ENCODE measurements around the gene OAF. TPM values are rescaled to one million over a fixed set of nuclear protein-coding genes. Genes with fewer than 3 reads are reported as not detected.

OAF gene
- total and polyA plus RNA-seq, 2 experiments from 2014 or later: 1.1 to 3.0 TPM

DNA sequence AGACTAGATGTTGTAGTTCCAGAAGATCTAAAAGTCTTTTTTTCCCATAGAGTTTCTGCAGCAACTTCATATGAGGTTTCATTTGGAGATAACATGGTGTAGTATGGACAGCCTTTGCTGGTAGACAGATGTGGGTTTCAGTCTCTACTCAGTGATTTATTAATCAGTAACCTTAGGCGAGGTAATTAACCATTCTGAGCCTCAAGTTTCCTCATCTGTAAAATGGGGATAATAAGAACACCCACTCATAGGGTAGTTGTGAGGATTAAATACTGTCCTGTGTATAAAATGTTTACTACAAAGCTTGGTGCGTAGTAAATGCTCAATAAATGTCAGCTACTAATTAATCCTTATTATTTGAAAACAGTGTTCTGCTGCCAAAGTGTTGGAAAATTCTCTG, 45.9 kb downstream of the OAF start (continued):
- TF ChIP-seq, protein P1, sequence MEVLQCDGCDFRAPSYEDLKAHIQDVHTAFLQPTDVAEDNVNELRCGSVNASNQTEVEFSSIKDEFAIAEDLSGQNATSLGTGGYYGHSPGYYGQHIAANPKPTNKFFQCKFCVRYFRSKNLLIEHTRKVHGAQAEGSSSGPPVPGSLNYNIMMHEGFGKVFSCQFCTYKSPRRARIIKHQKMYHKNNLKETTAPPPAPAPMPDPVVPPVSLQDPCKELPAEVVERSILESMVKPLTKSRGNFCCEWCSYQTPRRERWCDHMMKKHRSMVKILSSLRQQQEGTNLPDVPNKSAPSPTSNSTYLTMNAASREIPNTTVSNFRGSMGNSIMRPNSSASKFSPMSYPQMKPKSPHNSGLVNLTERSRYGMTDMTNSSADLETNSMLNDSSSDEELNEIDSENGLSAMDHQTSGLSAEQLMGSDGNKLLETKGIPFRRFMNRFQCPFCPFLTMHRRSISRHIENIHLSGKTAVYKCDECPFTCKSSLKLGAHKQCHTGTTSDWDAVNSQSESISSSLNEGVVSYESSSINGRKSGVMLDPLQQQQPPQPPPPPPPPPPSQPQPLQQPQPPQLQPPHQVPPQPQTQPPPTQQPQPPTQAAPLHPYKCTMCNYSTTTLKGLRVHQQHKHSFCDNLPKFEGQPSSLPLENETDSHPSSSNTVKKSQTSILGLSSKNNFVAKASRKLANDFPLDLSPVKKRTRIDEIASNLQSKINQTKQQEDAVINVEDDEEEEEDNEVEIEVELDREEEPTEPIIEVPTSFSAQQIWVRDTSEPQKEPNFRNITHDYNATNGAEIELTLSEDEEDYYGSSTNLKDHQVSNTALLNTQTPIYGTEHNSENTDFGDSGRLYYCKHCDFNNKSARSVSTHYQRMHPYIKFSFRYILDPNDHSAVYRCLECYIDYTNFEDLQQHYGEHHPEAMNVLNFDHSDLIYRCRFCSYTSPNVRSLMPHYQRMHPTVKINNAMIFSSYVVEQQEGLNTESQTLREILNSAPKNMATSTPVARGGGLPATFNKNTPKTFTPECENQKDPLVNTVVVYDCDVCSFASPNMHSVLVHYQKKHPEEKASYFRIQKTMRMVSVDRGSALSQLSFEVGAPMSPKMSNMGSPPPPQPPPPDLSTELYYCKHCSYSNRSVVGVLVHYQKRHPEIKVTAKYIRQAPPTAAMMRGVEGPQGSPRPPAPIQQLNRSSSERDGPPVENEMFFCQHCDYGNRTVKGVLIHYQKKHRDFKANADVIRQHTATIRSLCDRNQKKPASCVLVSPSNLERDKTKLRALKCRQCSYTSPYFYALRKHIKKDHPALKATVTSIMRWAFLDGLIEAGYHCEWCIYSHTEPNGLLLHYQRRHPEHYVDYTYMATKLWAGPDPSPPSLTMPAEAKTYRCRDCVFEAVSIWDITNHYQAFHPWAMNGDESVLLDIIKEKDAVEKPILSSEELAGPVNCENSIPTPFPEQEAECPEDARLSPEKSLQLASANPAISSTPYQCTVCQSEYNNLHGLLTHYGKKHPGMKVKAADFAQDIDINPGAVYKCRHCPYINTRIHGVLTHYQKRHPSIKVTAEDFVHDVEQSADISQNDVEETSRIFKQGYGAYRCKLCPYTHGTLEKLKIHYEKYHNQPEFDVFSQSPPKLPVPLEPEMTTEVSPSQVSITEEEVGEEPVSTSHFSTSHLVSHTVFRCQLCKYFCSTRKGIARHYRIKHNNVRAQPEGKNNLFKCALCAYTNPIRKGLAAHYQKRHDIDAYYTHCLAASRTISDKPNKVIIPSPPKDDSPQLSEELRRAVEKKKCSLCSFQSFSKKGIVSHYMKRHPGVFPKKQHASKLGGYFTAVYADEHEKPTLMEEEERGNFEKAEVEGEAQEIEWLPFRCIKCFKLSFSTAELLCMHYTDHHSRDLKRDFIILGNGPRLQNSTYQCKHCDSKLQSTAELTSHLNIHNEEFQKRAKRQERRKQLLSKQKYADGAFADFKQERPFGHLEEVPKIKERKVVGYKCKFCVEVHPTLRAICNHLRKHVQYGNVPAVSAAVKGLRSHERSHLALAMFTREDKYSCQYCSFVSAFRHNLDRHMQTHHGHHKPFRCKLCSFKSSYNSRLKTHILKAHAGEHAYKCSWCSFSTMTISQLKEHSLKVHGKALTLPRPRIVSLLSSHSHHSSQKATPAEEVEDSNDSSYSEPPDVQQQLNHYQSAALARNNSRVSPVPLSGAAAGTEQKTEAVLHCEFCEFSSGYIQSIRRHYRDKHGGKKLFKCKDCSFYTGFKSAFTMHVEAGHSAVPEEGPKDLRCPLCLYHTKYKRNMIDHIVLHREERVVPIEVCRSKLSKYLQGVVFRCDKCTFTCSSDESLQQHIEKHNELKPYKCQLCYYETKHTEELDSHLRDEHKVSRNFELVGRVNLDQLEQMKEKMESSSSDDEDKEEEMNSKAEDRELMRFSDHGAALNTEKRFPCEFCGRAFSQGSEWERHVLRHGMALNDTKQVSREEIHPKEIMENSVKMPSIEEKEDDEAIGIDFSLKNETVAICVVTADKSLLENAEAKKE (CRISPR knock-in tag; IDR thresholded peaks at IDR 0.05): no peak

DNA sequence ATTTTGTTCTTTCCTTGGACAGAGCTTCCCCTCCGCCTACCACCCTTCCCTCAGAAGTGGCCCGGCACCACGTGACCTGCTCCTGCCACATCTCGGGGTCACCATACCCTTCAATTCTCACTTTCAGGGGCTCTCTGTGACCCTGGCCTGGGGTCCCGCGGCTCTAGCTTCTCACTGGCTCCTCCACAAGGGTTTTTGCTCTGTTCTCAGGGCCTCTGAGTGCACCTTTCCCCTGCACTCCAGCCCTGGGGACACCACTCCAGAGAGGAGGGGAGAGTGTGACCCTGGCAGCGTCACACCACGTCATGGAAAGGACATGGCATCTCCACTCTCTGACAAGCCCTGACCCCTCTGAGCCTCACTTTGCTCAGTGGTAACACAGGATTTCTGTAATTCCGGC, 46.5 kb downstream of the OAF start:
- ATAC-seq (no peak), DNase-seq (ENCODE audit: low spot score) (no peak)
- Mint-ChIP-seq H3K27me3 (ENCODE audit: insufficient read depth, low read depth, poor library complexity) (peaks cover 29% of the 10 kb centered on the region), H3K4me3 (no peak overlapping the region), H3K36me3 (ENCODE audit: low read depth) (no peaks in the 10 kb centered on the region), H3K9me3 (no peaks in the 10 kb centered on the region), H3K4me1 (peaks cover 46% of the 10 kb centered on the region), H3K27ac (no peak overlapping the region)
- H3K79me2 ChIP-seq (replicated peaks; ENCODE audit: insufficient read depth): no peaks in the 10 kb centered on the region
- H3K36me3 ChIP-seq (ENCODE audit: insufficient read depth): no peaks in the 10 kb centered on the region
- H4K20me1 ChIP-seq (replicated peaks; ENCODE audit: insufficient read depth): no peaks in the 10 kb centered on the region
- no peak overlapping the region for H3K4me3 ChIP-seq
- no peak overlapping the region for H2AFZ ChIP-seq
- TF ChIP-seq, protein P2, sequence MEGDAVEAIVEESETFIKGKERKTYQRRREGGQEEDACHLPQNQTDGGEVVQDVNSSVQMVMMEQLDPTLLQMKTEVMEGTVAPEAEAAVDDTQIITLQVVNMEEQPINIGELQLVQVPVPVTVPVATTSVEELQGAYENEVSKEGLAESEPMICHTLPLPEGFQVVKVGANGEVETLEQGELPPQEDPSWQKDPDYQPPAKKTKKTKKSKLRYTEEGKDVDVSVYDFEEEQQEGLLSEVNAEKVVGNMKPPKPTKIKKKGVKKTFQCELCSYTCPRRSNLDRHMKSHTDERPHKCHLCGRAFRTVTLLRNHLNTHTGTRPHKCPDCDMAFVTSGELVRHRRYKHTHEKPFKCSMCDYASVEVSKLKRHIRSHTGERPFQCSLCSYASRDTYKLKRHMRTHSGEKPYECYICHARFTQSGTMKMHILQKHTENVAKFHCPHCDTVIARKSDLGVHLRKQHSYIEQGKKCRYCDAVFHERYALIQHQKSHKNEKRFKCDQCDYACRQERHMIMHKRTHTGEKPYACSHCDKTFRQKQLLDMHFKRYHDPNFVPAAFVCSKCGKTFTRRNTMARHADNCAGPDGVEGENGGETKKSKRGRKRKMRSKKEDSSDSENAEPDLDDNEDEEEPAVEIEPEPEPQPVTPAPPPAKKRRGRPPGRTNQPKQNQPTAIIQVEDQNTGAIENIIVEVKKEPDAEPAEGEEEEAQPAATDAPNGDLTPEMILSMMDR (conservative IDR thresholded peaks at IDR 0.05; ENCODE audit: low read depth in 2 of 2): no peak
- TF ChIP-seq, protein P1 (CRISPR knock-in tag; IDR thresholded peaks at IDR 0.05): no peak
- TF ChIP-seq EZH2 (IDR thresholded peaks at IDR 0.05; ENCODE audit: low read depth, unreplicated experiment) (no peak), STAT1 (IDR thresholded peaks at IDR 0.05; ENCODE audit: unreplicated experiment) (no peak)
- H3K27ac ChIP-seq (ENCODE audit: low read depth): no peak overlapping the region
- no peak overlapping the region for H3K4me2 ChIP-seq
- H3K9me2 ChIP-seq (ENCODE audit: insufficient read depth): no peaks in the 10 kb centered on the region; the same call in 1 of the 2 replicates
- peaks cover 33% of the 10 kb centered on the region for H3K27me3 ChIP-seq (ENCODE audit: insufficient read depth)
- H3K4me1 ChIP-seq (ENCODE audit: insufficient read depth): peaks cover 32% of the 10 kb centered on the region
- H3F3A ChIP-seq (replicated peaks; ENCODE audit: low read depth): no peaks in the 10 kb centered on the region

Data from GM23338 (cell line).